ENCODE data around the gene RCAN1.

Gene RCAN1

DNA sequence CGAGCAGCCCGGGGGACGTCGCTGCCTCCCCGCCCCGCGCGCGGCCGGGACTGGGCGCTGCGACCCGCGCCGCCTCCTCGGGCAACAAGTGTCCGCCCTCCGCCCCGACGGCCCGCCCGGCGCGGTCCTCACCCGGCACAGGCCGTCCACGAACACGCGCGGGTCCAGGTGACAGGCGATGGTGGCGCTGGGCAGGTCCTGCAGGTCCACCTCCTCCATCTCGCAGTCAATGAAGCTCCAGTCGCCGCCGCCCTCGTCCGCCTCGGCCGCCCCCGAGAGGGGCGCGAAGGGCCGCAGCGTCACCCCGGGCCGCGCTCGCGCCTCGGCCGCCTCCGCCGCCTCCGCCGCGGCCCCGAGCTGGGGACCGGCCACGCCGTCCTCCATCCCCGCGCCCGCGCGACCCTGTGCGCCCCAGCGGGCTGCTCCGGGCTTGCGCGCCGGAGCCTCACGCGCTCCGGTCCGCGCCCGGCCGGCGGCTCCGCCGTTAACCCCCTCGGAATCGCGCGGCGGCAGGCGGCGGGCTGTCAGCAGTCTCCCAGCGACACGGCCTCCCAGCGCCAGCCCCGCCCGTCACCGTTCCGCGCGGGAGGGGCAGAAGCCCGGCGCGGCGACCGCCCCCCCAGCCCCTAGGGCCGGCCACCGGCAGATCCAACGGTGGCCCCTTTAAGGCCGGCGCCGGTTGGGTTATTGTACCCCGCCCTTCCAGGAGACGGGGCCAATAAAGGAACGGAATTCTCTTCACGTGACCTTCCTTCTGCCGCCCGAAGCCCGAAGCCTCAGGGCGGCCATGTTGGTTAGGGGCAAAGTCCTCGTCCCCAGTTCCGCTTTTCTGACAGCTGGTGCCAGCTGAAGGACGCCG is at the start of gene RCAN1:
RCAN1 (minus strand) TSS at position 486 of the 859 bp plus-strand sequence; CDS start at position 384, 102 bp downstream.
- DNase-seq, result peak; percentile 98

DNA sequence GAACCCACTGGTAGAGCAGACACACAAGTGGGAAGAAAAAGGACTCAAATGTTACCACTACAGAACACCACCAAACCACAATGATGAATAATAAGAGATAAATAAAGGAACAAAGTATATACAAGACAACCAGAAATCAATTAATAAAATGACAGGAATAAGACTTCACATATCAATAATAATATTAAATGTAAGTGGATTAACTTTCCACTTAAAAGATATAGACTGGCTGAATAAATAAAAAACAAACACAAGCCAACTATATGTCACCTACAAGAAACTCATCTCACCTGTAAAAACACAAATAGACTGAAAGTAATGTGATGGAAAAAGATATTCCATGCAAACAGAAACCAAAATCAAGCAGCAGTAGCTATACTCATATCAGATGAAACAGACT is 46.9 kb upstream of the RCAN1 start:
- no peak for DNase-seq

GRCh38 chr21:34653522-34653921 is 38.6 kb upstream of the RCAN1 start:
- DNase-seq, result no peak

- no peak for DNase-seq
Observed at GRCh38 chr21:34651642-34652041, 36.7 kb upstream of the RCAN1 start.

GRCh38 chr21:34650861-34651431 is 36.0 kb upstream of the RCAN1 start:
- no peak for DNase-seq

DNA sequence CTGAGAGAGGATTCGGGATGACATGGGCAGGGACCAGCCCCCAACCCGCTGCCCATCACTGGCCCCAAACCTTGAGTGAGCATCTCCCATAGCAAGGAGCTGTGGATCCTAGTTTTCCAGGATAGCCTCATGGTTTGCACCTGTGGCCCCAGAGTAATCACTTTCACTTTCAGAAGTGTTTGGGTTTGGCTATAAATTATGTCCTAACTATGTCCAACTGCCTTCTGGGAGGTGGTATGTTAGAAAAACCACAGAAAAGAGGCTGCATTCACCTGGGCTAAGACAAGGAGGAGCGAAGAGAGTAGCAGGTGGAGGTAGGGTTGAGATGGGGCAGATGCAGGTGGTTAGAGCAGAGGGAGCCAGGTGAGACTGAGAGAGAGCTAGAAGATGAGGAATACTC is 34.5 kb upstream of the RCAN1 start:
- no peak for DNase-seq

DNA sequence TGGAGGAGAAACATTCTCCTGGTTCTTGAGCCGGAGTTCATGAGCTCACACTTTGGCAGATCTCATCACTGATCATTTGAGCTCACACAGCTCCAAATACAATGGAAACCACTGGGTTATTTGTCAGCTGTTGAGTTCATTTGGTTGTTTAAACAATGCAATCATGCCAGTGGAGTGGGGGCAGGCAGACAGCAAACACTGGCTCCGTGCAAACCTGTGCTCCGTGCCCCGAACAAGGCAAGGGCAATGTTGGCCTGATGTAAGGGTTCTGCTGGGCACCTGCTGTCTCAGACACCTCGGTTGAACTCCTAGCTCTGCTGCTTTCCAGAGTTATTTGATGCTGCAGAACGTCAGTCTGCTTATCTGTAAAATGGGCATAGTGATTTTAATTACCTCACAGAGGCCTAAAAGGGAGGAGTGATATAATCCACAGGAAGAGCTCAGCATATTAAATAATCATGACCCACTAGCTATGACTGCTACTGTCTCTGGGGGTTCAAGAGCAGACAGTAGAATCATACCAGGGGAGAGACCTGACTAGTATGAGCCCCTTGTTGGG is 33.9 kb upstream of the RCAN1 start:
- DNase-seq, result no peak

DNA sequence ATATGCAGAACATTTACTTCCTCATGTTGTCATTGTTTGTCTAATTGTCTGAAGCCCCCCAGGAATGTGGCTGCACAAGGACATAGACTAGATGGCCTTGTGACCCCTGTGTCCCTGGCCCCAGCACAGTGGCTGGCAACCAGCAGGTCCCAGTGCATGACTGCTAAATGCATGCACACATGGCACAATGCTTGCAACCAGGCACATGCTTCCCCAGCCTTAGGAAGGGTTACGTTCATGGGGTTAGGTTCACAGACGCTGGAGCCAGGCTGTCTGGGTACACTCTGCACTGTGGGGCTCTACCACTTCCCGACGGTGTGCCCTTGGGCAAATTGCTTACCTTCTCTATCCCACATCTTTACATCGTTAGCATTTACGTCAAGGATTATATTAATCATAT is 32.6 kb upstream of the RCAN1 start:
- no peak for DNase-seq

- DNase-seq, result no peak
Observed at GRCh38 chr21:34644825-34645224, 29.9 kb upstream of the RCAN1 start.

DNA sequence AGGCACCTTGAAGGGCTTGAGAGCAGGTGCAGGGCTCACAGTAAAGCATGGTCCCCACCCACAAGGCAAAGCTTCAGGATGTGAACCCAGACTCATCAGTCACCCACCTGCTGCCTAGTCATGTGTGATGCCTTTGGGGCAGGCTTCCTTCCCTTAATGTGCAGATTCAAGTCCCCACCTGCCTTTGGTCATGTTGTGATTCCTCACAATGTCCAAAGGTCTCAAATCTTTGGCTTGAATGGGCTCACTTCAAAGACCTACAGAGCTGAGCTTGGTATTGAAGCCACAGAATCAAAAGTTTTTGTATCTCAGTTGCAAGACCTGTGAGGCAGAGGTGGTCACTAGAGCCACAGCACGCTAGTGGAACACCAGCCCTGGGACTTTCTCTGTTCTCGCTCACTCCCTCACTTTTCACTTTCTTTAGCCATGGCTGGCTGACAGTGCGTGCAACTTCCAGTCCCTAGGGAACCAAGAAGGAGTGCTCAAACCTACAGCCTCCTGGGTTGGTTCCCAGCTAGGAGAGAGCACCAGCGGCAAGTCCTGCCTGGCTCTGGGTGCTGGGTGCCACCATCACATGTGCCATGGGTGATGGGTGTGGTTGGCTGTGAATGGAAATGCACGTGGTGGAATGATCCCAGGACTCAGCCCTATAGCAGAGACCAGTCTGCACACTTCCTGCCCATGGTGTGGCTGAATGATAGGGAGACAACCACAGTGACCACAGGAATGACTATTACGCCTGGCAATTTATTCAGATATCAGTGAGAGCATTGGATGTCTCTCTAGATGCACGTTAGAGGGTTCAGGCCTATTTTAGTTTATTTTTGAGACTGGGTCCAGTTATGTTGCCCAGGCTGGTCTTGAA is 27.5 kb upstream of the RCAN1 start:
- no peak for DNase-seq

DNA sequence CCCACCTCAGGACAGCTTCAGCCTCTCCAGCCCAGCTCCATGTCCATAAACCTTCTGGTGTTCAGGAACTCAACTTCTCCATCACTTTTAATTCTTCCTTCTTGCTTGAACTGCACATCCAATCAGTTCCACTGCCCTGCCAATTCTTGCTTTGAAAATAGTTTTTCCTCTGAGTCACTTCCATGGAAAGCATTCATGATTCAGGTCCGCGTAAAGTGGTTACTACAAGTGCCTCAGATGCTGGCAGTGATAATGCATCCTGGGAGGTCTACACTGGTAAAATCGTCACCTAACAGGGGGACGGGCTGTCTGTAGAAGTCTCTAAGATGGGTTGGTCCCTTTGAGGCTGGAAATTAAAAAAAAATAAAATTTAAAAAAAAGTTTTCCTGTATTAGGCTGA is 25.9 kb upstream of the RCAN1 start:
- no peak for DNase-seq

DNA sequence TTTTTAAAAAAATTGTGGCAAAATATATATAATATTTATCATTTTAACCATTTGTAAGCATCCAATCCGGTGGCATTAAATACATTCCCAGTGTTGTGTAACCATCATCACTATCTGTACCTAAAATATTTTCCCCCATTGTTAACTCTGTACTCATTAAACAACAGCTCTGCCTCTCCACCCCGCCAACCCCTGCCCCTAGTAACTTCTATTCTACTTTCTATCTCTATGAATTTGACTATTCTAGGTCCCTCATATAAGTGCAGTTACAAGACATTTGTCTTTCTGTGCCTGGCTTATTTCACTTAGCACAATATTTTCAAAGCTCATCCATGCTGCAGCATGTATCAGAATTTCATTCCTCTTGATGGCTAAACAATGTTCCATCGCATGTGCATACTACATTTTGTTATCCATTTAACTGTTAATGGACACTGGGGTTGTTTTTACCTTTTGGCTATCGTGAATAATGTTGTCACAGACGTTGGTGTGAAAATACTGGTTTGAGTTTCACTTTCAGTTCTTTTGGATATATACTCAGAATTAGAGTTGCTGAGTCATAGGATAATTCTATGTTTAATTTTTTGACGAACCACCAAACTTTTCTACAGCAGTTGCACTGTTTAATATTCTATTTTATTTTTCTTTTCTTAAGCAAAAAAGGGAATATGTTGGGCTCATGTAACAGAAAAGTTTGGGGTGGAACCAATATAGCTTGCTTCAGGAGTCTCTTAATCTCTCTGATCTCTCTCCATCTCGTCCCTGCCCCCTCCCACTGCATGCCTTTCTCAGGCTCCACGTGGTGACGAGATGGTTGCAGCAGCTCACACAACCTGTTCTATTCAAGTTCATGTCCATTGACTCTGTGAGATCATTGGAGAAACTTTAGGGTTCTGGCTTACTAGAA is 25.2 kb upstream of the RCAN1 start:
- no peak for DNase-seq

- no peak for DNase-seq
Observed at GRCh38 chr21:34639250-34639649, 24.3 kb upstream of the RCAN1 start.

GRCh38 chr21:34636961-34637360 is 22.0 kb upstream of the RCAN1 start:
- no peak for DNase-seq

DNA sequence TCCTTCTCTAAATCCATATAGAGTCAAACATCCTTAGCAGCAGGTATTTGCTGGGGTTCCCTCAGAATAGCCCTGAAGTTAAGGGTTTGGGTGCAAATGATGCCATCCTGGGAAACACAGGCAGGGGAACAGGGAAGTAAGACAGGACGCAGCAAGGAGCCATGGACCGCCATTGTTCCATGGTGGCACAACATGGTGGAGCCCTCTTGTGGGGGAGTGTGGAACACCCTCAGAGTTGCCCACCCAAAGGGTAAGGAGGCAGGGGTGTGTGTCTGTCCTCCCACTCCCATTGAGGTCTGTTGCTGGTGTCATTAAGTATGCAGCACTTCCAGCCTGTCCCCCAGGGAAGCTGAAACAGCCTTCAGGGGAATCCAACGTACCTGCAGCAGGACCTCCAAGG is 20.4 kb upstream of the RCAN1 start:
- no peak for DNase-seq

GRCh38 chr21:34632498-34632897 is 17.6 kb upstream of the RCAN1 start:
- DNase-seq, result no peak

- DNase-seq, result peak; percentile 75
Observed at GRCh38 chr21:34630536-34631143, 15.7 kb upstream of the RCAN1 start.

DNA sequence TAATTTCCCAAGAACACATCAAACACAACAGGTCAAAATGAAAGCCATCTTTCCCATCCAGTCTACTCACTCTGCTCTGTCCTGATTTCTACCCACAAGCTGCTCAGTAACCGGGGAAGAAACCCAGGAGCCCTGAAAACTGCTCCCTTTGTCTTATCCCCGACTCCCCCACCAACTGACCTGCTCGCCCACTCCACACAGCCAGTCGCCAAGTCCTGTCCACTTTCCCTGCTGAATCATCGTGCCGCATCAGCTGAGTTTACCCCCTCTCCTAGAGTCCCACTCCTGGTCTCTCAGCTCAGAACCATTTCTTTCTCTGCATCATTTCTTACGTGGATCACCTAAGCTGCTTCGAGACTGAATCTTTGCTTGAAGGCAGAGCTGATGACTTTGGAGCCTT is 11.2 kb upstream of the RCAN1 start:
- DNase-seq, result no peak

DNA sequence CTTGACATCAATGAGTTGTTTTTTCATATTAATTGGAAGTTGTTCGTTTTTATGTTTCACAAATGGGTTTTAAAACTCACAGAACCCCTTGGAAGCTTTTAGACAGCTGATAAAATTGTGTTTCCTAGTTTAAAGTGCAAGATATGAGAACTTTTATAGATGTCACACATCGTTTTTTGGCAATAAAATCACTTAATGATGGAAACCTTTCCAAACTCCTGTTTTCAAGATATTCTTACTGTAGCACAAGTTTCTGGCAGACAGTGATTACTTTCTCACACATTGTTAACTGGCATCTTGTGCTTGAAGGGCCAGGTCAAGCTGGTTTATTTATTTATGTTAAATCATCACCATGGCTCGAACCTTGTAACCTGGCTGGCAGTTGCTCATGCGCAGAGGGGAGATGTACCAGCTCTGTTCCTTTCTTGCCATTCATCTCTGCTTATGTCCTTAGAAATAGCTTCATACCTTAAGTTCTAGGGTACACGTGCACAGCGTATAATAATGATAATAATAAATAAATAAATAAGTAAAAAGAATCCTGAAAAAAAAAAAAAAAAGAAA is 10.2 kb upstream of the RCAN1 start:
- DNase-seq, result no peak

DNA sequence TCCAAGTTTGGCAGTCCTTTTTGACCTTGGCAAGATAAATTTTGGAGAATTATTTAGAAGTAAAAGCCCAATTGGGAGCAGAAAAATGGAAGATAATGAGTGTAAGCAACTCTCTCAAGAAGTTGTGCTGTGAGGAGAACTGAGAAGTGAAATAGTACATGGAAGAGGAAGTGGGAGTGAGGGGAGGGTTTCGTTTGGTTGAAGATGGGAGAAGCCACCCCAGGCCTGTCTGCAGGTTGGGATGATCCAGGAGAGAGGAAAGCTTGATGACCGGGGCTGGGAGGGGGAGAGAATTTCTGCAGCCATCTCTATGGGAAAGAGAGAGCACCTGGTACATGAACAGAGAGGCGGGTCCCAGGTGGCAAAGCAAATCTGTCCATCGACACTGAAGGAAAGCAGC is 8.6 kb upstream of the RCAN1 start:
- no peak for DNase-seq
